Suprapubic skin (tissue), 4 donors: ENCODE data around the gene FRMD4A. TPM values are rescaled to one million over a fixed set of nuclear protein-coding genes. Genes with fewer than 3 reads are reported as not detected.

Experiments used
- DNase-seq, 2 donors: peaks; one replicate each; pipeline ENCODE4 v3.0.0-alpha.2; 2019; ENCODE audit warnings: low spot score in 2 of 2
- H3K27ac ChIP-seq: fragments of 200-600 bp; sonication (generic); one replicate; pipeline ENCODE4 v1.5.1; 2019
- H3K27me3 ChIP-seq: fragments of 200-600 bp; sonication (generic); one replicate; pipeline ENCODE4 v1.5.1; 2019
- H3K36me3 ChIP-seq: fragments of 200-600 bp; sonication (generic); one replicate; pipeline ENCODE4 v1.5.1; 2019
- H3K4me1 ChIP-seq: fragments of 200-600 bp; sonication (generic); one replicate; pipeline ENCODE4 v1.5.1; 2019
- H3K4me3 ChIP-seq: fragments of 200-600 bp; sonication (generic); one replicate; pipeline ENCODE4 v1.5.1; 2019; ENCODE audit warnings: mild to moderate bottlenecking
- H3K9me3 ChIP-seq: fragments of 200-600 bp; sonication (generic); one replicate; pipeline ENCODE4 v1.5.1; 2019
- EP300 ChIP-seq: sonication (generic); formaldehyde crosslinking; IDR thresholded peaks from one replicate; pipeline ENCODE4 v1.6.1; 2017; ENCODE audit warnings: antibody characterized with exemption
- POLR2A ChIP-seq, 2 donors: fragments of 450-650 bp; IDR thresholded peaks; one replicate each; pipeline ENCODE4 v1.6.1; 2017; ENCODE audit warnings: antibody characterized with exemption in 2 of 2, mild to moderate bottlenecking in 2 of 2, moderate library complexity in 2 of 2
- POLR2AphosphoS5 ChIP-seq, 3 donors: sonication (generic); formaldehyde crosslinking; IDR thresholded peaks; one replicate each; pipeline ENCODE4 v1.6.1; 2017; ENCODE audit warnings: antibody characterized with exemption in 3 of 3
- WGBS: methylation state at CpG from one replicate; pipeline ENCODE4 v1.1.5; 2018; 5-methylcytosine and 5-hydroxymethylcytosine counted together
- total RNA-seq, 4 donors: library from RNA; depleted of rRNA; stranded (reverse); fragments of >200 nt; gene quantifications; one replicate each; pipeline ENCODE4 v1.1.0, GENCODE V29; 2016
- TF ChIP-seq, protein P1 (sequence below), 2 donors: fragments of 200-600 bp in 1 of 2; fragments of 450-650 bp in 1 of 2; sonication (generic) in 1 of 2; IDR thresholded peaks; one replicate each; pipeline ENCODE4 v1.5.1; 2016 to 2019; ENCODE audit warnings: antibody characterized with exemption in 2 of 2, mild to moderate bottlenecking in 1 of 2, moderate library complexity in 1 of 2

FRMD4A gene
- total RNA-seq, 4 donors from 2014 or later = 27.4 to 86.3 (median 58.0) TPM

DNA sequence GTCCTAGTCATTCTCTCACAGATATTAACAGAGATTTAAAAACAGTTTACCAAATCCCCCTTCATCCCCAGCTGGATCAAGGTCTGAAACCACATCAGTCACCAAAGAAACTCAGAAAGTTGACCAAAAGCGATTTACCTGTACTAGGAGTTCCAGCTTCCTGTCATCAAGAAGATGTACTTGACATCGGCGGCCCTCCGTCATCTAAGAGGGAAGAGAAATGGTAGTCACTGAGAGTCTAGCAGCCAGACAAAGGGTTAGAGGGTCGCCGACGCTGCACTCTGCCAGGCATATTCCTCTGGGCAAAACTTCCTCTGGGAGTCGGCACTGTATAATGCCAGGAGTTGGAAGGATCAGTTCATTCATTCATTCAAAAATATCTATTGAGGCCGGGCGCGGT is 472.0 kb downstream of the FRMD4A start:
- H3K27me3 ChIP-seq = no peaks in the 10 kb centered on the region
- no peak overlapping the region for H3K27ac ChIP-seq
- 87% methylated on average over 11 of the region's 11 CpGs for WGBS
- TF ChIP-seq POLR2A (IDR thresholded peaks at IDR 0.05) (no peak), EP300 (no peak), POLR2AphosphoS5 (IDR thresholded peaks at IDR 0.05) (no peak)
- TF ChIP-seq, protein P1, sequence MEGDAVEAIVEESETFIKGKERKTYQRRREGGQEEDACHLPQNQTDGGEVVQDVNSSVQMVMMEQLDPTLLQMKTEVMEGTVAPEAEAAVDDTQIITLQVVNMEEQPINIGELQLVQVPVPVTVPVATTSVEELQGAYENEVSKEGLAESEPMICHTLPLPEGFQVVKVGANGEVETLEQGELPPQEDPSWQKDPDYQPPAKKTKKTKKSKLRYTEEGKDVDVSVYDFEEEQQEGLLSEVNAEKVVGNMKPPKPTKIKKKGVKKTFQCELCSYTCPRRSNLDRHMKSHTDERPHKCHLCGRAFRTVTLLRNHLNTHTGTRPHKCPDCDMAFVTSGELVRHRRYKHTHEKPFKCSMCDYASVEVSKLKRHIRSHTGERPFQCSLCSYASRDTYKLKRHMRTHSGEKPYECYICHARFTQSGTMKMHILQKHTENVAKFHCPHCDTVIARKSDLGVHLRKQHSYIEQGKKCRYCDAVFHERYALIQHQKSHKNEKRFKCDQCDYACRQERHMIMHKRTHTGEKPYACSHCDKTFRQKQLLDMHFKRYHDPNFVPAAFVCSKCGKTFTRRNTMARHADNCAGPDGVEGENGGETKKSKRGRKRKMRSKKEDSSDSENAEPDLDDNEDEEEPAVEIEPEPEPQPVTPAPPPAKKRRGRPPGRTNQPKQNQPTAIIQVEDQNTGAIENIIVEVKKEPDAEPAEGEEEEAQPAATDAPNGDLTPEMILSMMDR (IDR thresholded peaks at IDR 0.05) = no peak
- H3K9me3 ChIP-seq = no peaks in the 10 kb centered on the region
- H3K4me3 ChIP-seq = no peak overlapping the region
- no peak for DNase-seq
- no peaks in the 10 kb centered on the region for H3K4me1 ChIP-seq
- no peaks in the 10 kb centered on the region for H3K36me3 ChIP-seq

- H3K4me1 ChIP-seq = no peaks in the 10 kb centered on the region
- H3K27ac ChIP-seq = no peak overlapping the region
- H3K4me3 ChIP-seq = no peak overlapping the region
- TF ChIP-seq, protein P1 (IDR thresholded peaks at IDR 0.05) = no peak
- TF ChIP-seq POLR2AphosphoS5 (IDR thresholded peaks at IDR 0.05) = no peak
- no peak for TF ChIP-seq POLR2A (IDR thresholded peaks at IDR 0.05)
- no peak for TF ChIP-seq EP300
- DNase-seq = no peak
- WGBS = 95% methylated on average over 4 of the region's 4 CpGs
- no peaks in the 10 kb centered on the region for H3K27me3 ChIP-seq
- H3K9me3 ChIP-seq = no peaks in the 10 kb centered on the region
- H3K36me3 ChIP-seq = no peaks in the 10 kb centered on the region
Measured at GRCh38 chr10:13857451-13857850, 473.3 kb downstream of the FRMD4A start.

DNA sequence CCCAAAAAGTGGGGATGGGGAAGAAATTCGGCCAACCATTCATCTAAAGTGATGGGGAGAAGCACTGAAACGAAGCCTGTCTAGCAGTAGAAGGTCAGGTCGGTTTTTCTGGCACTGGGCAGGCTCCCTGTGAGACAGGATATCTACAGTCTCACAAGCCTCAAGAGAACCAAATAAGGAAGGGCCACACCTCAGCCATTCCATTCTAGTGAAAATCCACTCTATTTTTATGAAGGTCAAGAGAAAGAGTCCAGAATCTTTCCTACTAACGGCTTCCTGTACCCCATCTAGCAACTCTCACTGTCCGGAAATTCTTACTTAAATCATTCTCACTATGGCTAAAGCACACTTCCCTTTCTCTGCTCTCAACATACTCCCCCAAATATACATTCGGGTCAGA is 476.9 kb downstream of the FRMD4A start:
- DNase-seq = no peak
- no peaks in the 10 kb centered on the region for H3K36me3 ChIP-seq
- TF ChIP-seq POLR2AphosphoS5 (IDR thresholded peaks at IDR 0.05) (no peak), EP300 (no peak), POLR2A (IDR thresholded peaks at IDR 0.05) (no peak)
- TF ChIP-seq, protein P1 (IDR thresholded peaks at IDR 0.05) = no peak
- no peak overlapping the region for H3K27ac ChIP-seq
- H3K4me3 ChIP-seq = no peak overlapping the region
- H3K27me3 ChIP-seq = no peaks in the 10 kb centered on the region
- no peaks in the 10 kb centered on the region for H3K9me3 ChIP-seq
- 82% methylated on average over 6 of the region's 6 CpGs for WGBS
- H3K4me1 ChIP-seq = no peaks in the 10 kb centered on the region

DNA sequence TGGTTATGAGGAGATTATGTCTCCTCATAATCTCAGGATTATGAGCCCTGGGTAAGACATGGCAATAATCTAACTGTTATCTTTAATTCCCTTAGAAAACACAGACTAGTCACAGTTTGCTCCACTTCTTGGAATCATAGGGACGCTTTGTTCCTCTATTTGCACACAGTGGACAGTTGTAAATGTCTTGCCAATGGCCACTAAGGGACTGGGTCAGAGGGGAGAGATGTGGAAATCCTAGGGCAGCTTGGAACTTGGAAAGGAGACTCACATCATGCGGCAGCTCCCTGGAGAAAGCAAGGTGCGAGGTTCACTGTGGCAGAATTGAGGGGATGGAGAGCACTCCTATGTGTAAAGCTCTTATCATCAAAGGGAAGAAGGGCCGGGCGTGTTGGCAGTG is 477.9 kb downstream of the FRMD4A start:
- TF ChIP-seq, protein P1 (IDR thresholded peaks at IDR 0.05) = no peak
- TF ChIP-seq EP300 (peak; percentile 11), POLR2A (IDR thresholded peaks at IDR 0.05) (no peak), POLR2AphosphoS5 (IDR thresholded peaks at IDR 0.05) (no peak)
- H3K27ac ChIP-seq = no peak overlapping the region
- H3K36me3 ChIP-seq = no peaks in the 10 kb centered on the region
- H3K9me3 ChIP-seq = no peaks in the 10 kb centered on the region
- no peak for DNase-seq
- WGBS = 94% methylated on average over 5 of the region's 5 CpGs
- H3K4me1 ChIP-seq = no peaks in the 10 kb centered on the region
- no peak overlapping the region for H3K4me3 ChIP-seq
- H3K27me3 ChIP-seq = no peaks in the 10 kb centered on the region

DNA sequence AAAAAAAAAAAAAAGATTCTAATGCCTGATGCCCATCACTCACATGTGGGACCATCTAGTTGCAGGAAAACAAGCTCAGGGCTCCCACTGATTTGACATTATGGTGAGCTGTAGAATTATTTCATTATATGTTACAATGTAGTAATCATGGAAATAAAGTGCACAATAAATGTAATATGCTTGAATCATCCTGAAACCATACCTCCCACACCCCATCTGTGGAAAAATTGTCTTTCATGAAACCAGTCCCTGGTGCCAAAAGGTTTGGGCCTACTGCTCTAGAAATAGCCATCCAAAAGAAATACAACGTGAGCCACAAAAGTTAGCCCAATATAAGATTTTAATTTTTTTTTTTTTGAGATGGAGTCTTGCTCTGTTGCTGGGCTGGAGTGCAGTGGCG is 478.8 kb downstream of the FRMD4A start:
- Histone ChIP-seq H3K27ac (no peak overlapping the region), H3K27me3 (no peaks in the 10 kb centered on the region), H3K4me3 (no peak overlapping the region), H3K4me1 (no peaks in the 10 kb centered on the region), H3K9me3 (no peaks in the 10 kb centered on the region), H3K36me3 (no peaks in the 10 kb centered on the region)
- no peak for DNase-seq
- TF ChIP-seq, protein P1 (IDR thresholded peaks at IDR 0.05) = no peak
- no peak for TF ChIP-seq EP300
- TF ChIP-seq POLR2A (IDR thresholded peaks at IDR 0.05) = no peak
- TF ChIP-seq POLR2AphosphoS5 (IDR thresholded peaks at IDR 0.05) = no peak
- 89% methylated on average over 2 of the region's 2 CpGs for WGBS
